Endodermal cell (in vitro differentiated cells): Measurements from ENCODE around the gene LSP1. TPM values are rescaled to one million over a fixed set of nuclear protein-coding genes. Genes with fewer than 3 reads are reported as not detected.
"Not testable (repeated sequence)": the region's sequence is repeated elsewhere in the genome, so short reads cannot be mapped to it uniquely, and the experiment has no call there.

Experiments used
- DNase-seq: peaks from one replicate; pipeline ENCODE4 v3.0.0-alpha.2; 2017
- H3K27ac ChIP-seq: 2 replicates; pipeline ENCODE4 v1.5.1; 2013; ENCODE audit warnings: mild to moderate bottlenecking, low read depth, low read length, moderate library complexity
- H3K27me3 ChIP-seq: 2 replicates; pipeline ENCODE4 v1.6.1; 2013; ENCODE audit warnings: mild to moderate bottlenecking, low read length, moderate library complexity; ENCODE audit not compliant: insufficient read depth, control insufficient read depth, poor library complexity, severe bottlenecking
- H3K36me3 ChIP-seq: 2 replicates; pipeline ENCODE4 v1.7.0; 2013; ENCODE audit warnings: mild to moderate bottlenecking, low read length, moderate library complexity; ENCODE audit not compliant: control insufficient read depth, insufficient read depth
- H3K4me1 ChIP-seq: one replicate; pipeline ENCODE4 v1.7.0; 2013; ENCODE audit warnings: low read length; ENCODE audit not compliant: control insufficient read depth, insufficient read depth
- H3K4me3 ChIP-seq: 2 replicates; pipeline ENCODE4 v1.5.1; 2013; ENCODE audit warnings: mild to moderate bottlenecking, low read length, moderate library complexity
- H3K9ac ChIP-seq: 2 replicates; pipeline ENCODE4 v1.6.1; 2013; ENCODE audit warnings: mild to moderate bottlenecking, low read length, moderate library complexity; ENCODE audit not compliant: poor library complexity, severe bottlenecking; ENCODE audit errors: extremely low read depth
- H3K9me3 ChIP-seq: 2 replicates; pipeline ENCODE4 v1.6.1; 2013; ENCODE audit warnings: mild to moderate bottlenecking, low read length, moderate library complexity; ENCODE audit not compliant: control insufficient read depth
- H3K27ac Mint-ChIP-seq: 2 replicates; pipeline ENCODE4 v1.8.0; 2020; ENCODE audit warnings: mixed read lengths
- H3K27me3 Mint-ChIP-seq: 2 replicates; pipeline ENCODE4 v1.8.0; 2021; ENCODE audit warnings: mild to moderate bottlenecking, mixed read lengths; ENCODE audit not compliant: insufficient read depth
- H3K36me3 Mint-ChIP-seq: 2 replicates; pipeline ENCODE4 v1.8.0; 2020; ENCODE audit warnings: low read depth, mixed read lengths
- H3K4me1 Mint-ChIP-seq: 2 replicates; pipeline ENCODE4 v1.8.0; 2020; ENCODE audit warnings: mixed read lengths
- H3K4me3 Mint-ChIP-seq: 2 replicates; pipeline ENCODE4 v1.8.0; 2020; ENCODE audit warnings: mild to moderate bottlenecking, moderate library complexity, mixed read lengths
- H3K9me3 Mint-ChIP-seq: 2 replicates; pipeline ENCODE4 v1.8.0; 2020; ENCODE audit warnings: mild to moderate bottlenecking, mixed read lengths
- WGBS, 2 experiments: methylation state at CpG; one replicate each; pipeline versions ENCODE4 v1.1.5 to v1.1.7; 2013; ENCODE audit warnings: missing lambda C conversion rate in 2 of 2, mixed read lengths in 1 of 2; ENCODE audit not compliant: insufficient coverage in 1 of 2, insufficient read length in 1 of 2; 5-methylcytosine and 5-hydroxymethylcytosine counted together
- total RNA-seq, 2 donors: library from RNA; stranded (reverse); fragmentation: NEBNext Ultra II Directional in 1 of 2; extraction: Animal tissue kit (Norgen Biotek cat#: 25700) in 1 of 2; gene quantifications; 2 replicates in 1 of 2; 3 replicates in 1 of 2; pipeline ENCODE4 v1.2.1, GENCODE V29; 2021
- TF ChIP-seq, protein P1 (sequence below): fragments of 200-600 bp; sonication (generic); conservative IDR thresholded peaks from 2 replicates; pipeline ENCODE4 v1.5.0; 2021; ENCODE audit warnings: antibody characterized with exemption, mild to moderate bottlenecking

The LSP1 gene
- total RNA-seq, 2 donors from 2014 or later: not detected

DNA sequence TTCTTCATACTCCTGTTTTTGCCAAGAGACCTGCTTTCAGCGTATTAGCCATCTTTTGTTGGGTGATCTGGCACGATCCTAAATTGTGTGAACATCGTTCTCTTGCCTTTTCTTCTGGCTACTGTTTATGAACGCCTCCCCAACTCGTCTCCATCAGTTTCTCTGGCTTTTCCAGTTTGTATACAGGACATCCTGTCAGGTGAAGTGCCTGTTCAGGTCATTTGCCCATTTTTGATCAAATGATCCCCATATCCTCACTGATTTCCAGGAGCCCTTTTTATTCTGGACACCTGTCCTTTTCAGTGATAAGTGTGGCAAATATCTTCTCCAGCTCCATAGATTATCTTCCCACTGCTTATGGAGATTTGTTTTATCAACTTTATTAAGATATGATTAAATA, 40.6 kb upstream of the LSP1 start:
- H3K36me3 ChIP-seq: no peaks in the 10 kb centered on the region
- peaks cover 16% of the 10 kb centered on the region for H3K9me3 Mint-ChIP-seq

DNA sequence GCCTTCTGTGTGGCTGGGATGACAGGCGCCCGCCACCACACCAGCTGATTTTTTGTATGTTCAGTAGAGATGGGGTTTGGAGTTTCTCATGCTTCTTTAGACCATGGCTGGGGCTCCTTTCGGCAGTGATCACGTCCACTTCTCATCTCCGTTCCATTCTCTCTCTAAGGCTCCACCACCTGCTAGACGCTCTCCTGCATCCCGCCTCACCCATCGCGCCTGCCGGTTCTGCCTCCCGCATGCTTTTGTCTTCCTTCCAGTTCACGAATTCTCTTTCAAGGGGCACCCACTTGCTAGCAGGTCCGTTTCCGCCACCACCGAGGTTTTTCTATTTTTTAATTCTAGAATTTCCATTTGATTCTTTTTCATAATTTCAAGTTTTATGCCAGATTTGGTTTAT, 40.1 kb upstream of the LSP1 start:
- peaks cover 27% of the 10 kb centered on the region for H3K27me3 Mint-ChIP-seq
- WGBS, 2 experiments: 89 to 90% methylated on average over 13 to 14 of the region's 15 CpGs
- H3K9me3 ChIP-seq: no peaks in the 10 kb centered on the region

More for the DNA sequence above, 40.6 kb upstream of the LSP1 start:
- TF ChIP-seq, protein P1, sequence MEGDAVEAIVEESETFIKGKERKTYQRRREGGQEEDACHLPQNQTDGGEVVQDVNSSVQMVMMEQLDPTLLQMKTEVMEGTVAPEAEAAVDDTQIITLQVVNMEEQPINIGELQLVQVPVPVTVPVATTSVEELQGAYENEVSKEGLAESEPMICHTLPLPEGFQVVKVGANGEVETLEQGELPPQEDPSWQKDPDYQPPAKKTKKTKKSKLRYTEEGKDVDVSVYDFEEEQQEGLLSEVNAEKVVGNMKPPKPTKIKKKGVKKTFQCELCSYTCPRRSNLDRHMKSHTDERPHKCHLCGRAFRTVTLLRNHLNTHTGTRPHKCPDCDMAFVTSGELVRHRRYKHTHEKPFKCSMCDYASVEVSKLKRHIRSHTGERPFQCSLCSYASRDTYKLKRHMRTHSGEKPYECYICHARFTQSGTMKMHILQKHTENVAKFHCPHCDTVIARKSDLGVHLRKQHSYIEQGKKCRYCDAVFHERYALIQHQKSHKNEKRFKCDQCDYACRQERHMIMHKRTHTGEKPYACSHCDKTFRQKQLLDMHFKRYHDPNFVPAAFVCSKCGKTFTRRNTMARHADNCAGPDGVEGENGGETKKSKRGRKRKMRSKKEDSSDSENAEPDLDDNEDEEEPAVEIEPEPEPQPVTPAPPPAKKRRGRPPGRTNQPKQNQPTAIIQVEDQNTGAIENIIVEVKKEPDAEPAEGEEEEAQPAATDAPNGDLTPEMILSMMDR: no peak
- H3K4me1 Mint-ChIP-seq: peaks cover 3% of the 10 kb centered on the region
- H3K27me3 ChIP-seq: no peaks in the 10 kb centered on the region
- no peak overlapping the region for H3K27ac Mint-ChIP-seq
- H3K9me3 ChIP-seq: no peaks in the 10 kb centered on the region
- peaks cover 26% of the 10 kb centered on the region for H3K27me3 Mint-ChIP-seq
- H3K27ac ChIP-seq: no peak overlapping the region
- DNase-seq: no peak
- H3K9ac ChIP-seq: no peak overlapping the region
- 89 to 96% methylated on average over 5 of the region's 5 CpGs for WGBS, 2 experiments
- H3K4me3 ChIP-seq: no peak overlapping the region
- no peaks in the 10 kb centered on the region for H3K4me1 ChIP-seq
- no peak overlapping the region for H3K4me3 Mint-ChIP-seq
- no peaks in the 10 kb centered on the region for H3K36me3 Mint-ChIP-seq

DNA sequence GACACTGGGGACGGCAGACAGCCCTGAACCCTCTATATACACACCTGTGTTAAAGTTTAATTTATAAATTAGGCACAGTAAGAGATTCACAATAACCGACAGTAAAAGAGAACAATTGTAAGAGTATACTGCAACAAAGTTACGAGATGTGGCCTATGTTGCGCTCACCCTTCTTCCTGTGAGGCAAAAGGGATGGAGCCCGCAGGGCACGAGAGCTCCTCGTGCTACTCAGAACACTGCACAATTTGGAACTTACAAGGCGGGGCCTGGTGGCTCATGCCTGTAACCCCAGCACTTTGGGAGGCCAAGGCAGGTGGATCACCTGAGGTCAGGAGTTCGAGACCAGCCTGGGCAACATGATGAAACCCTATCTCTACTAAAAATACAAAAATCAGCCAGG, 39.5 kb upstream of the LSP1 start:
- peaks cover 17% of the 10 kb centered on the region for H3K9me3 Mint-ChIP-seq
- not testable (repeated sequence) for H3K36me3 ChIP-seq, H3K9me3 ChIP-seq, H3K27ac Mint-ChIP-seq, DNase-seq, H3K27me3 ChIP-seq, H3K36me3 Mint-ChIP-seq, H3K27ac ChIP-seq, H3K4me1 ChIP-seq, H3K4me1 Mint-ChIP-seq, H3K4me3 Mint-ChIP-seq, H3K4me3 ChIP-seq, H3K9ac ChIP-seq
- peaks cover 27% of the 10 kb centered on the region for H3K27me3 Mint-ChIP-seq
- 91 to 94% methylated on average over 3 to 8 of the region's 9 CpGs for WGBS, 2 experiments

More for the DNA sequence above, 40.1 kb upstream of the LSP1 start:
- TF ChIP-seq, protein P1: no peak
- no peak overlapping the region for H3K9ac ChIP-seq
- no peaks in the 10 kb centered on the region for H3K4me1 ChIP-seq
- no peaks in the 10 kb centered on the region for H3K36me3 Mint-ChIP-seq
- H3K4me3 Mint-ChIP-seq: no peak overlapping the region
- H3K4me1 Mint-ChIP-seq: no peaks in the 10 kb centered on the region
- H3K36me3 ChIP-seq: no peaks in the 10 kb centered on the region
- H3K9me3 Mint-ChIP-seq: peaks cover 16% of the 10 kb centered on the region
- no peaks in the 10 kb centered on the region for H3K27me3 ChIP-seq
- H3K27ac ChIP-seq: no peak overlapping the region
- H3K27ac Mint-ChIP-seq: no peak overlapping the region
- DNase-seq: no peak
- H3K4me3 ChIP-seq: no peak overlapping the region

GRCh38 chr11:1814691-1815090, 38.2 kb upstream of the LSP1 start:
- 70 to 91% methylated on average over 5 to 10 of the region's 10 CpGs for WGBS, 2 experiments
- Mint-ChIP-seq H3K9me3 (peaks cover 18% of the 10 kb centered on the region), H3K4me1 (no peaks in the 10 kb centered on the region), H3K36me3 (no peaks in the 10 kb centered on the region), H3K27me3 (peaks cover 25% of the 10 kb centered on the region), H3K27ac (no peak overlapping the region), H3K4me3 (no peak overlapping the region)
- Histone ChIP-seq H3K9me3 (peaks cover 7% of the 10 kb centered on the region), H3K27me3 (no peaks in the 10 kb centered on the region), H3K9ac (no peak overlapping the region), H3K36me3 (no peaks in the 10 kb centered on the region), H3K4me3 (no peak overlapping the region), H3K27ac (no peak overlapping the region), H3K4me1 (no peaks in the 10 kb centered on the region)
- DNase-seq: no peak
- TF ChIP-seq, protein P1: no peak
